Measurements from ENCODE around the gene RXFP1.

DNA sequence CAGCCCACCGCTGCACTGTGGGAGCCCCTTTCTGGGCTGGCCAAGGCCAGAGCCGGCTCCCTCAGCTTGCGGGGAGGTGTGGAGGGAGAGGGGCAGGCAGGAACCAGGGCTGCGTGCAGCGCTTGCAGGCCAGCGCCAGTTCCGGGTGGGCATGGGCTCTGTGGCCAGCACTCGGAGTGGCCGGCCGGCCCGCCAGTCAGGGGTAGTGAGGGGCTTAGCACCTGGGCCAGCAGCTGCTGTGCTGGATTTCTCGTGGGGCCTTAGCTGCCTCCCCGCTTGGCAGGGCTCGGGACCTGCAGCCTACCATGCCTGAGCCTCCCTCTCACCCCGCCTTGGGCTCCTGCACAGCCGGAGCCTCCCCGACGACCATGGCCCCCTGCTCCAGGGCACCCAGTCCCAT, 45.2 kb downstream of the RXFP1 start:
- TF ChIP-seq, protein P1, sequence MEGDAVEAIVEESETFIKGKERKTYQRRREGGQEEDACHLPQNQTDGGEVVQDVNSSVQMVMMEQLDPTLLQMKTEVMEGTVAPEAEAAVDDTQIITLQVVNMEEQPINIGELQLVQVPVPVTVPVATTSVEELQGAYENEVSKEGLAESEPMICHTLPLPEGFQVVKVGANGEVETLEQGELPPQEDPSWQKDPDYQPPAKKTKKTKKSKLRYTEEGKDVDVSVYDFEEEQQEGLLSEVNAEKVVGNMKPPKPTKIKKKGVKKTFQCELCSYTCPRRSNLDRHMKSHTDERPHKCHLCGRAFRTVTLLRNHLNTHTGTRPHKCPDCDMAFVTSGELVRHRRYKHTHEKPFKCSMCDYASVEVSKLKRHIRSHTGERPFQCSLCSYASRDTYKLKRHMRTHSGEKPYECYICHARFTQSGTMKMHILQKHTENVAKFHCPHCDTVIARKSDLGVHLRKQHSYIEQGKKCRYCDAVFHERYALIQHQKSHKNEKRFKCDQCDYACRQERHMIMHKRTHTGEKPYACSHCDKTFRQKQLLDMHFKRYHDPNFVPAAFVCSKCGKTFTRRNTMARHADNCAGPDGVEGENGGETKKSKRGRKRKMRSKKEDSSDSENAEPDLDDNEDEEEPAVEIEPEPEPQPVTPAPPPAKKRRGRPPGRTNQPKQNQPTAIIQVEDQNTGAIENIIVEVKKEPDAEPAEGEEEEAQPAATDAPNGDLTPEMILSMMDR (IDR thresholded peaks at IDR 0.05; ENCODE audit: poor library complexity, severe bottlenecking): no peak
- TF ChIP-seq EP300 (conservative IDR thresholded peaks at IDR 0.05; ENCODE audit: poor library complexity, severe bottlenecking) (no peak), TAF1 (IDR thresholded peaks at IDR 0.05; ENCODE audit: low read depth) (no peak), POLR2AphosphoS5 (IDR thresholded peaks at IDR 0.05) (no peak), EZH2 (IDR thresholded peaks at IDR 0.05; ENCODE audit: borderline replicate concordance, insufficient read depth, low read length, poor library complexity, severe bottlenecking) (no peak), SMC3 (conservative IDR thresholded peaks at IDR 0.05; ENCODE audit: poor library complexity) (no peak), RAD21 (conservative IDR thresholded peaks at IDR 0.05) (no peak)
- TF ChIP-seq, protein P2, sequence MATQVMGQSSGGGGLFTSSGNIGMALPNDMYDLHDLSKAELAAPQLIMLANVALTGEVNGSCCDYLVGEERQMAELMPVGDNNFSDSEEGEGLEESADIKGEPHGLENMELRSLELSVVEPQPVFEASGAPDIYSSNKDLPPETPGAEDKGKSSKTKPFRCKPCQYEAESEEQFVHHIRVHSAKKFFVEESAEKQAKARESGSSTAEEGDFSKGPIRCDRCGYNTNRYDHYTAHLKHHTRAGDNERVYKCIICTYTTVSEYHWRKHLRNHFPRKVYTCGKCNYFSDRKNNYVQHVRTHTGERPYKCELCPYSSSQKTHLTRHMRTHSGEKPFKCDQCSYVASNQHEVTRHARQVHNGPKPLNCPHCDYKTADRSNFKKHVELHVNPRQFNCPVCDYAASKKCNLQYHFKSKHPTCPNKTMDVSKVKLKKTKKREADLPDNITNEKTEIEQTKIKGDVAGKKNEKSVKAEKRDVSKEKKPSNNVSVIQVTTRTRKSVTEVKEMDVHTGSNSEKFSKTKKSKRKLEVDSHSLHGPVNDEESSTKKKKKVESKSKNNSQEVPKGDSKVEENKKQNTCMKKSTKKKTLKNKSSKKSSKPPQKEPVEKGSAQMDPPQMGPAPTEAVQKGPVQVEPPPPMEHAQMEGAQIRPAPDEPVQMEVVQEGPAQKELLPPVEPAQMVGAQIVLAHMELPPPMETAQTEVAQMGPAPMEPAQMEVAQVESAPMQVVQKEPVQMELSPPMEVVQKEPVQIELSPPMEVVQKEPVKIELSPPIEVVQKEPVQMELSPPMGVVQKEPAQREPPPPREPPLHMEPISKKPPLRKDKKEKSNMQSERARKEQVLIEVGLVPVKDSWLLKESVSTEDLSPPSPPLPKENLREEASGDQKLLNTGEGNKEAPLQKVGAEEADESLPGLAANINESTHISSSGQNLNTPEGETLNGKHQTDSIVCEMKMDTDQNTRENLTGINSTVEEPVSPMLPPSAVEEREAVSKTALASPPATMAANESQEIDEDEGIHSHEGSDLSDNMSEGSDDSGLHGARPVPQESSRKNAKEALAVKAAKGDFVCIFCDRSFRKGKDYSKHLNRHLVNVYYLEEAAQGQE (IDR thresholded peaks at IDR 0.05; ENCODE audit: borderline replicate concordance): no peak

Data from neural cell (in vitro differentiated cells).